Progenitor cell of endocrine pancreas (in vitro differentiated cells): ENCODE data around the gene RAD51D. TPM values are rescaled to one million over a fixed set of nuclear protein-coding genes. Genes with fewer than 3 reads are reported as not detected.
A peak's percentile ranks its signal among the peaks of the same experiment; 100 is the strongest.

Experiments
- DNase-seq: peaks from one replicate; pipeline ENCODE4 v3.0.0; 2021; ENCODE audit warnings: low spot score; ENCODE audit not compliant: unreplicated experiment
- H3K27ac Mint-ChIP-seq: 2 replicates; pipeline ENCODE4 v1.8.0; 2021; ENCODE audit warnings: mild to moderate bottlenecking, moderate library complexity, mixed read lengths
- H3K27me3 Mint-ChIP-seq: 2 replicates; pipeline ENCODE4 v1.8.0; 2021; ENCODE audit warnings: mixed read lengths
- H3K36me3 Mint-ChIP-seq: 2 replicates; pipeline ENCODE4 v1.8.0; 2022; ENCODE audit warnings: mixed read lengths; ENCODE audit not compliant: insufficient read depth
- H3K4me1 Mint-ChIP-seq: 2 replicates; pipeline ENCODE4 v1.8.0; 2021; ENCODE audit warnings: low read depth, mixed read lengths
- H3K4me3 Mint-ChIP-seq: 2 replicates; pipeline ENCODE4 v1.8.0; 2021; ENCODE audit warnings: low read depth, mild to moderate bottlenecking, moderate library complexity, mixed read lengths
- H3K9me3 Mint-ChIP-seq: 2 replicates; pipeline ENCODE4 v1.8.0; 2021; ENCODE audit warnings: low read depth, mixed read lengths
- total RNA-seq: library from RNA; stranded (reverse); gene quantifications from 2 replicates; pipeline ENCODE4 v1.2.1, GENCODE V29; 2021
- TF ChIP-seq, protein P1 (sequence below): fragments of 200-600 bp; sonication (generic); IDR thresholded peaks from one replicate; pipeline ENCODE4 v1.5.0; 2021; ENCODE audit warnings: antibody characterized with exemption, mild to moderate bottlenecking; ENCODE audit not compliant: unreplicated experiment

Gene RAD51D
- total RNA-seq, 1 donor from 2014 or later: 16.0 TPM

DNA sequence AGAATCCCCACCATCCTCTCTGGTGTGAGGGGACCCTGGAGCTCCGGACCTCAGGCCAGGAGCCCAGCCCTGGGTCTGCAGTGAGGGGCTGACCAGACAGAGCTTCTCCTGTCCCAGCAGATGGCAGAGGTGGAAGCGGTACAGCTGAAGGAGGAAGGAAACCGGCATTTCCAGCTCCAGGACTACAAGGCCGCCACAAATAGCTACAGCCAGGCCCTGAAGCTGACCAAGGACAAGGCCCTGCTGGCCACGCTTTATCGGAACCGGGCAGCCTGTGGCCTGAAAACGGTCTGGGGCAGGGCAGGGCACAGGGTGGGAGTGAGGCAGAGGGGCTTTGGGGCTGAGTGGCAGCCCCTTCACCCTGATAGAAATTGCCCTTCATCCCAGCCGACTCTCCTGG is 28.5 kb upstream of the RAD51D start:
- Mint-ChIP-seq H3K4me3 (no peak overlapping the region), H3K27me3 (peaks cover 8% of the 10 kb centered on the region), H3K27ac (no peak overlapping the region), H3K9me3 (no peaks in the 10 kb centered on the region), H3K4me1 (peaks cover 1% of the 10 kb centered on the region), H3K36me3 (no peaks in the 10 kb centered on the region)
- no peak for DNase-seq
- TF ChIP-seq, protein P1, sequence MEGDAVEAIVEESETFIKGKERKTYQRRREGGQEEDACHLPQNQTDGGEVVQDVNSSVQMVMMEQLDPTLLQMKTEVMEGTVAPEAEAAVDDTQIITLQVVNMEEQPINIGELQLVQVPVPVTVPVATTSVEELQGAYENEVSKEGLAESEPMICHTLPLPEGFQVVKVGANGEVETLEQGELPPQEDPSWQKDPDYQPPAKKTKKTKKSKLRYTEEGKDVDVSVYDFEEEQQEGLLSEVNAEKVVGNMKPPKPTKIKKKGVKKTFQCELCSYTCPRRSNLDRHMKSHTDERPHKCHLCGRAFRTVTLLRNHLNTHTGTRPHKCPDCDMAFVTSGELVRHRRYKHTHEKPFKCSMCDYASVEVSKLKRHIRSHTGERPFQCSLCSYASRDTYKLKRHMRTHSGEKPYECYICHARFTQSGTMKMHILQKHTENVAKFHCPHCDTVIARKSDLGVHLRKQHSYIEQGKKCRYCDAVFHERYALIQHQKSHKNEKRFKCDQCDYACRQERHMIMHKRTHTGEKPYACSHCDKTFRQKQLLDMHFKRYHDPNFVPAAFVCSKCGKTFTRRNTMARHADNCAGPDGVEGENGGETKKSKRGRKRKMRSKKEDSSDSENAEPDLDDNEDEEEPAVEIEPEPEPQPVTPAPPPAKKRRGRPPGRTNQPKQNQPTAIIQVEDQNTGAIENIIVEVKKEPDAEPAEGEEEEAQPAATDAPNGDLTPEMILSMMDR: no peak

DNA sequence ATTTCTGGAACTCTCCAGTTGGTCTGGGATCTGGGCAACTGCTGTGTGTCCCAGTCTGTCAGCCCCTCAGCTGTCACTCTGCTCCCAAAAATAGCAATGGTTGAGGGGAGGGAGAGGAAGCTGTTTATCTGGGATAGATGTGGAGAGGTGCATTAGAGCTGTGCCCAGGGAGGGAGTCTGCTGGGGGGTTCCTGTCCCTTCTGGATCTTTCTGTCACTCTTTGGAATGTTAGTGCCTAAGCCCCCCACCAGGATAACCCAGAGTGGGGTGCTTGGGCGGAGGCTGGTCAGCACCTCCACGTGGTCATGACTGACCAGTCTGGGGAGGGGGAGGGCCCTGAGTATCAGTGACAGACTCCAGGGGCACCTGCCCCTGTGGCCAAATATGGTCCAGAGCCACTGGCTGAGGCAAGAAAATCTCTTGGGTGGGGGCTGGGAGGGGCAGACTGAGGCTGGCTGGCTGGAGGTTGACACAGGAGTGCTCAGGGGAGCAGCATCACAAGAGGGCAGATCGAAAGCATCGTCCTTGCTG is 27.8 kb upstream of the RAD51D start, which contains the start of gene UNC45B:
UNC45B (plus strand) TSS at position 443 of the 531 bp plus-strand sequence. CDS start 447 bp downstream, outside the sequence.
- TF ChIP-seq, protein P1: no peak
- no peak within 1 kb of the TSS for H3K27ac Mint-ChIP-seq
- H3K27me3 Mint-ChIP-seq: peaks cover 8% of the 10 kb centered on the region
- no peaks in the 10 kb centered on the region for H3K4me1 Mint-ChIP-seq
- H3K36me3 Mint-ChIP-seq: no peaks in the 10 kb centered on the region
- no peaks in the 10 kb centered on the region for H3K9me3 Mint-ChIP-seq
- no peak within 1 kb of the TSS for H3K4me3 Mint-ChIP-seq
- DNase-seq: no peak

DNA sequence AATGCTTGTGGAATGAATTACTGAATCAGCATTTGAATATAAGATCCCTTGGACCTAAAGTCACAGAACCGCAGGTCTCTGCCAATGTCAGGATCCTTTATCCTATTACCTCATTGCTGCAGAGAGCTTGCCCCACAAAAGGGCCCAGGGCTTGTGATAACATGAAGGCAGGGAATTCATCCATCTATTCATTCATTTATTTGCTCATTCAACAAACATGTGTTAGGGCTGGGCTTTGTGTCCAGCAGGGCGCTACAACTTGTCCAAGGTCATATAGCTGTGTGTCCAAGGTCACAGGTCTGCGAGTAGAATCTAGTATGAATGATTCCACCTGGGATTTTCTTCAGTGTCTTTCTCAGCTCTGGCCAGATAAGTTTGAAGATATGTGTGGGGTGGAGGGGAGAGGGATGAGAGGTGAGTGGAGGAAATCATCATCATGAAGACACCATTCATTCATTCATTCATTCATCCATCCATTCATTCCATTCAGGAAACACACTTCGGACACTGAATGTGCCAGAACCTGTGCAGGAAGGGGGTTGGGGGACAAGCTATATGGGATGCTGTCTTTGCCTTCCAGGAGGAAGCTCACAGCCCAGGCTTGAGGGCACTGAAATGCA is 26.7 kb upstream of the RAD51D start:
- H3K4me1 Mint-ChIP-seq: no peaks in the 10 kb centered on the region
- no peak overlapping the region for H3K27ac Mint-ChIP-seq
- no peak overlapping the region for H3K4me3 Mint-ChIP-seq
- peaks cover 8% of the 10 kb centered on the region for H3K27me3 Mint-ChIP-seq
- TF ChIP-seq, protein P1: no peak
- DNase-seq: no peak
- H3K36me3 Mint-ChIP-seq: no peaks in the 10 kb centered on the region
- H3K9me3 Mint-ChIP-seq: no peaks in the 10 kb centered on the region

DNA sequence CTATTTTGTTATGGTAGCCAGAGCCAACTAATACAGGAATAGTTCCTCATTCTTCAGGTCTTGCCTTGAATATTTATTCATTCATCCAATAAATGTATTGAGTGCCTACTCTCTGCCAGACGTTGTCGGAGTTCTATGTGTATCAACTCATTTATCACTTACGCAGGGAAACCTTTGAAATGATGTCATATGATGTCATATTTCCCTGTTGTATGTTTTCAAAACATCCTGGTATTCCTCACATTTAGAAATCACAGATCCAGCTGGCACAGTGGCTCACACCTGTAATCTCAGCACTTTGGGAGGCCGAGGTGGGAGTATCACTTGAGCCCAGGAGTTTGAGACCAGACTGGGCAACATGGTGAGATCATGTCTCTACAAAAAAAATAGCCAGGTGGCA is 25.2 kb upstream of the RAD51D start:
- DNase-seq: no peak
- no peaks in the 10 kb centered on the region for H3K4me1 Mint-ChIP-seq
- H3K9me3 Mint-ChIP-seq: no peaks in the 10 kb centered on the region
- H3K27ac Mint-ChIP-seq: no peak overlapping the region
- peaks cover 8% of the 10 kb centered on the region for H3K27me3 Mint-ChIP-seq
- no peak overlapping the region for H3K4me3 Mint-ChIP-seq
- no peaks in the 10 kb centered on the region for H3K36me3 Mint-ChIP-seq
- TF ChIP-seq, protein P1: no peak

DNA sequence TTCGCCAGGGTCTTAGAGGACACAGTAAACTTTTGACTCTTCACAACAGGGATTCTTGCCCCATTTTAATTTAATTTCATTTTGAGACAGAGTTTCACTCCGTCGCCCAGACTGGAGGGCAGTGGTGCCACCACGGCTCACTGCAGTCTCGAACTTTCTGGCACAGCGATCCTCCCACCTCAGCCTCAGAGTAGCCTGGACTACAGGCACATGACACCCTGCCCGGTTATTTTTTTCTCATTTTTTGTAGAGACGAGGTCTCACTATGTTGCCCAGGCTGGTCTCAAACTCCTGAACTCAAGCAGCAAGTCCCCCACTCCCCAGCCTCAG is 22.8 kb upstream of the RAD51D start:
- Mint-ChIP-seq H3K36me3 (no peaks in the 10 kb centered on the region), H3K27me3 (peaks cover 8% of the 10 kb centered on the region), H3K9me3 (no peaks in the 10 kb centered on the region), H3K27ac (peak overlapping the region; percentile 74), H3K4me3 (peak overlapping the region; percentile 82), H3K4me1 (no peaks in the 10 kb centered on the region)
- DNase-seq: no peak
- TF ChIP-seq, protein P1: no peak
